ENCODE measurements around the gene MRPL45.
"Not testable (repeated sequence)": the region's sequence is repeated elsewhere in the genome, so short reads cannot be mapped to it uniquely, and the experiment has no call there.

DNA sequence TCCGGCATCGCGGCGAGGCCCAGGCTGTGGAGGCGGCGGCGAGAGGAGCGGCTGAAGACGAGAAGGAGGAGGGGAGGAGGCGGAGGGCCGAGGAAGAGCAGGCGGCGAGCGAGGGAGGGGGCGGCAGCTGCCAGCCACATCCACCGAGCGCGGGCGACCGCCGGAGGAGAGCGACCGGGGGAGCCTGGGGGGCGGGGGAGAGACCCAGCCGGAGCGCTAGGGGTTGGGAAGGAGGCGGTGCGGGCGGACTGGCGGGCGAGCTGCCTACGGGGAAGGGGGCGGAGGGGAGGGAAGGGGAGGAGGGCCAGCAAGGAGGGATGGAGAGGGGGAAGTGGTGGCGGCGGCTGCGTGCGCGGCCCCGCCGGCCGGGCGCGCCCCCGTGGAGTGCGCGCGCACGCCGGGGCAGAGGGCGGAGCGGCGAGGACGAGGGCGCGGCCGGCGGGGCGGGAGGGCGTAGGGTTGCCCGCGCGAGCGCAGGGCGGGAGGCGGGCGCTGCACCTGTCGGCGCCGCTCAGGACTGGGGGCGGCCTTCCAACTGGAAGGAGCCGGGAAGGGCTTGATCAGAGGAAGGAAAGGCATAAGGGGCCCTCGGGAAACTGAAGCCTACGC is 39.9 kb upstream of the MRPL45 start:
- TF ChIP-seq, protein P1, sequence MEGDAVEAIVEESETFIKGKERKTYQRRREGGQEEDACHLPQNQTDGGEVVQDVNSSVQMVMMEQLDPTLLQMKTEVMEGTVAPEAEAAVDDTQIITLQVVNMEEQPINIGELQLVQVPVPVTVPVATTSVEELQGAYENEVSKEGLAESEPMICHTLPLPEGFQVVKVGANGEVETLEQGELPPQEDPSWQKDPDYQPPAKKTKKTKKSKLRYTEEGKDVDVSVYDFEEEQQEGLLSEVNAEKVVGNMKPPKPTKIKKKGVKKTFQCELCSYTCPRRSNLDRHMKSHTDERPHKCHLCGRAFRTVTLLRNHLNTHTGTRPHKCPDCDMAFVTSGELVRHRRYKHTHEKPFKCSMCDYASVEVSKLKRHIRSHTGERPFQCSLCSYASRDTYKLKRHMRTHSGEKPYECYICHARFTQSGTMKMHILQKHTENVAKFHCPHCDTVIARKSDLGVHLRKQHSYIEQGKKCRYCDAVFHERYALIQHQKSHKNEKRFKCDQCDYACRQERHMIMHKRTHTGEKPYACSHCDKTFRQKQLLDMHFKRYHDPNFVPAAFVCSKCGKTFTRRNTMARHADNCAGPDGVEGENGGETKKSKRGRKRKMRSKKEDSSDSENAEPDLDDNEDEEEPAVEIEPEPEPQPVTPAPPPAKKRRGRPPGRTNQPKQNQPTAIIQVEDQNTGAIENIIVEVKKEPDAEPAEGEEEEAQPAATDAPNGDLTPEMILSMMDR (IDR thresholded peaks at IDR 0.05), result not testable (repeated sequence)
- TF ChIP-seq POLR2AphosphoS5, EP300 (IDR thresholded peaks at IDR 0.05): not testable (repeated sequence)
- peak in 1 of 4 donors; percentile 58 for TF ChIP-seq POLR2A (IDR thresholded peaks at IDR 0.05)
